Measurements from ENCODE around the gene CRYBA2. TPM values are rescaled to one million over a fixed set of nuclear protein-coding genes. Genes with fewer than 3 reads are reported as not detected.

CRYBA2 gene
- total RNA-seq, 1 experiment from 2014 or later, result not detected

GRCh38 chr2:219003267-219003634, 10.0 kb upstream of the CRYBA2 start:
- Histone ChIP-seq H3K36me3 (ENCODE audit: low read depth) (no peaks in the 10 kb centered on the region), H3K27ac (no peak overlapping the region), H3K4me3 (peak overlapping the region; percentile 55; the same call in 1 of the 2 replicates), H3F3A (ENCODE audit: insufficient read depth, low read depth) (0 out of 2 replicates have a peak, but pooled peaks cover 3% of the 10 kb centered on the region), H3K4me1 (replicated peaks; ENCODE audit: insufficient read depth) (0 out of 2 replicates have a peak, but pooled peaks cover 5% of the 10 kb centered on the region), H3K79me2 (ENCODE audit: low read depth) (no peaks in the 10 kb centered on the region), H3K27me3 (ENCODE audit: insufficient read depth, low read depth) (peaks cover 19% of the 10 kb centered on the region), H3K4me2 (peak overlapping the region; percentile 87), H3K9me2 (ENCODE audit: insufficient read depth) (no peaks in the 10 kb centered on the region), H2AFZ (peak overlapping the region; percentile 79; the same call in 1 of the 2 replicates), H3K9me3 (ENCODE audit: insufficient read depth, low read depth) (no peaks in the 10 kb centered on the region), H4K20me1 (ENCODE audit: insufficient read depth) (no peaks in the 10 kb centered on the region)
- no TSS peak for BruUV-seq (replicated peaks)
- ChIA-PET POLR2A (ENCODE audit: unreplicated experiment) (no interaction called here), CTCF (interaction anchor here (0.5 kb wide), 1 partner anchor 164 kb away, joined by 9 read pairs; no protein-coding TSS in a partner anchor)
- no peak for DNase-seq
- intact Hi-C loops (cut with micrococcal nuclease; ENCODE audit: unreplicated experiment), result loop anchor here (5.0 kb wide), 3 partner anchors 126 to 154 kb away; no protein-coding TSS in a partner anchor
- no peak for TF ChIP-seq CTCF (conservative IDR thresholded peaks at IDR 0.05)
- no peak for TF ChIP-seq EZH2 (IDR thresholded peaks at IDR 0.05; ENCODE audit: low read depth)

- peaks cover 19% of the 10 kb centered on the region for H3K27me3 ChIP-seq (ENCODE audit: insufficient read depth, low read depth)
- 0 out of 2 replicates have a peak, but pooled peaks cover 5% of the 10 kb centered on the region for H3K4me1 ChIP-seq (replicated peaks; ENCODE audit: insufficient read depth)
- H3K9me2 ChIP-seq (ENCODE audit: insufficient read depth), result no peaks in the 10 kb centered on the region
- H3K4me2 ChIP-seq, result peak overlapping the region; percentile 87
- 0 out of 2 replicates have a peak, but pooled peaks cover 3% of the 10 kb centered on the region for H3F3A ChIP-seq (ENCODE audit: insufficient read depth, low read depth)
- TF ChIP-seq EZH2 (IDR thresholded peaks at IDR 0.05; ENCODE audit: low read depth), result no peak
- peak; percentile 71 for TF ChIP-seq CTCF (conservative IDR thresholded peaks at IDR 0.05)
- H3K27ac ChIP-seq, result no peak overlapping the region
- peak overlapping the region; percentile 79 for H2AFZ ChIP-seq
- no peaks in the 10 kb centered on the region for H4K20me1 ChIP-seq (ENCODE audit: insufficient read depth)
- no TSS peak for BruUV-seq (replicated peaks)
- no peaks in the 10 kb centered on the region for H3K36me3 ChIP-seq (ENCODE audit: low read depth)
- POLR2A ChIA-PET (ENCODE audit: unreplicated experiment), result interaction anchor here (0.6 to 0.7 kb wide), 2 partner anchors 69 to 731 kb away, joined by 3 to 6 read pairs; no protein-coding TSS in a partner anchor
- H3K79me2 ChIP-seq (ENCODE audit: low read depth), result no peaks in the 10 kb centered on the region
- peak in 1 of 2 experiments; percentile 75 for DNase-seq
- H3K4me3 ChIP-seq, result peak overlapping the region; percentile 55
- CTCF ChIA-PET, result interaction anchor here (0.5 to 1.8 kb wide), 7 partner anchors 8 to 165 kb away, joined by 3 to 10 read pairs (median 4); no protein-coding TSS in a partner anchor
- no peaks in the 10 kb centered on the region for H3K9me3 ChIP-seq (ENCODE audit: insufficient read depth, low read depth)
- intact Hi-C loops (cut with micrococcal nuclease; ENCODE audit: unreplicated experiment), result loop anchor here (5.0 kb wide), 3 partner anchors 125 to 155 kb away; no protein-coding TSS in a partner anchor
These were observed 9.4 kb upstream of the CRYBA2 start for GRCh38 chr2:219002395-219003266.

DNA sequence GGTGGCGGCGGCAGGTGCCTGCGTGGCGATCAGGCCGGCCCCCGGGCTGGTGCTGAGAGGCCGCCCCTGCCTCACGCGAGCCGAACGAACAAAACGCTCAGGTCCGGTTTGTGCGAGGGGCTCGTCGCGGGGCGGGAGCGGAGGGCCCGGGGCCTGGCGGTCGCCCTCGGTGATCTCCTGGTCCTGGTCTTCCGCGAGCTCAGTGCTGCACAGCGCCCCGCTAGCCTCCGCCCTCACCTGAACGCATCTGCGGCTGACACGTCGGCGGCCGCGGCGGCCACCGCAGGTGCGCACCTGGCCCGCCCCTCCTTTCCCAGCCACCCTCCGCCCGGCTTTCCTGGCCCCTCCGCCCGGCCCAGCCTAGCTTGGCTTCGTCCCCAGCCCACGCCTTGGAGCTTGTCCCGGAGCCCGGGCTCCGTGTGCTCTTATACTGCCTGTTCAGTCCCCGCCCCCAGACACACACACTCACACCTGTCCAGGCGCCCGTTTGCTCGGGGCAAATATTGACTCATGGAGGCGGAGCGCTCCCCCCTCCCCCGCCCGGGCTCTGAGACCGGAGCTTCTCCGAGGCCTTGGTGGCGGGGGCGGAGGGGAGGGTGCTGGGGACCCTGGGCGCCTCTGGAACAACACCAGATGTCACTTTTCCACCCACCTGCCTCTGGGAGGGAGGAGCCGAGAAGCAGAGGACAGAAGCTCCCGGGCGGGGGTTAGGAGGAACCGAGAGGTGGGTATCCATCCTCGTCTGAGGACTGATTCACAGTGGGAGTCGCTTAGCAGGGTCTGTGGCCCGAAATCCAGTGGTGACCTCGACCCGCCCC, 8.6 kb upstream of the CRYBA2 start:
- H3K36me3 ChIP-seq (ENCODE audit: low read depth), result no peaks in the 10 kb centered on the region
- H3K79me2 ChIP-seq (ENCODE audit: low read depth), result no peaks in the 10 kb centered on the region
- no peak for TF ChIP-seq CTCF (conservative IDR thresholded peaks at IDR 0.05)
- no peak for TF ChIP-seq EZH2 (IDR thresholded peaks at IDR 0.05; ENCODE audit: low read depth)
- H3F3A ChIP-seq (ENCODE audit: insufficient read depth, low read depth), result 0 out of 2 replicates have a peak, but pooled peaks cover 3% of the 10 kb centered on the region
- peak overlapping the region; percentile 79 for H2AFZ ChIP-seq
- BruUV-seq (replicated peaks), result no TSS peak
- H3K4me2 ChIP-seq, result peak overlapping the region; percentile 87
- 0 out of 2 replicates have a peak, but pooled peaks cover 5% of the 10 kb centered on the region for H3K4me1 ChIP-seq (replicated peaks; ENCODE audit: insufficient read depth)
- H3K4me3 ChIP-seq, result peak overlapping the region; percentile 55
- no peaks in the 10 kb centered on the region for H4K20me1 ChIP-seq (ENCODE audit: insufficient read depth)
- H3K27me3 ChIP-seq (ENCODE audit: insufficient read depth, low read depth), result peaks cover 19% of the 10 kb centered on the region
- ChIA-PET CTCF (interaction anchor here (0.6 to 1.8 kb wide), 9 partner anchors 9 to 153 kb away, joined by 3 to 10 read pairs (median 4); no protein-coding TSS in a partner anchor), POLR2A (ENCODE audit: unreplicated experiment) (interaction anchor here (0.5 to 0.7 kb wide), 5 partner anchors 70 to 730 kb away, joined by 3 to 6 read pairs (median 4); no protein-coding TSS in a partner anchor)
- peak; percentile 54 to 70 for DNase-seq
- H3K27ac ChIP-seq, result no peak overlapping the region
- H3K9me2 ChIP-seq (ENCODE audit: insufficient read depth), result no peaks in the 10 kb centered on the region
- intact Hi-C loops (cut with micrococcal nuclease; ENCODE audit: unreplicated experiment), result loop anchor here (5.0 kb wide), 3 partner anchors 124 to 156 kb away; no protein-coding TSS in a partner anchor
- no peaks in the 10 kb centered on the region for H3K9me3 ChIP-seq (ENCODE audit: insufficient read depth, low read depth)
